GM18519 (cell line): Measurements from ENCODE around the gene MAP3K5.

ENCODE experiments used
- ATAC-seq: cut with Tn5 transposase; IDR thresholded peaks from one replicate; pipeline ENCODE4 v1.9.1; 2021; ENCODE audit warnings: mild to moderate bottlenecking, moderate library complexity; ENCODE audit not compliant: unreplicated experiment, low FRiP score

The MAP3K5 gene

DNA sequence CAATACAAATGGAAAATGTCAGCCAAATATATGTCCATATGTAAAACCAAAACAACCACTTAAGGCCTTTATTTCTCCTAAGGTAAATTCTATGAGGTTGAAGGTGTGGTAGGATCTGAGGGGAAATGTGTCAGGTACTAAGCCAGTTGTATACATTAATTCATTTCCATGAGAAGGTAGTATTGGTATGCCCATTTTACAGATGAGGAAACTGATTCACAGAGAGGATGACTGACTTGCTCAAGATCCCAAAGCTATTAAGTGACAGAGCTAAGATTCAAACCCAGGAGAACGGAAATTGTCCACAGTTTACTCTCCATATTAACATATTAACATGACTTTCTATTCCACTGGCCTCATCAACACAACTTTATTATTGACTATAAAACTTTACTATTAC lies 177.9 kb downstream of the MAP3K5 start:
- no peak for ATAC-seq

DNA sequence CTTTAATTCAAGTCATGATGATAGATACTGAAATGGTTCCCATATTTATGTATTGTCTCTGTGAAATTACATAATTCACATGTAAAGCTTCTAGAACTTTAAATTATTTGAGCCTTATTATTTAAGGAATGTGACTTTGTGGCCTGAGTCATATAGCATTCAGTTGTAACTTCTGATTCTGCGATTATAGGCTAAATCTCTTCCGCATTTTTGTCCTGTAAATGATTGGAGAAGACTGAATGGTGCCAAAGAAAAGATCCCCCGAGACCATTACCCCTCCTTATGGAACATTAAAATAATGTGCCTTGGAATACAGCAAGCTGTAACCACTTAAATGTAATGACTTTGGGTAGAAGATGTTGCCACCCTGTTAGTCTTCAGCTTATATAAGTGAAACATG lies 178.8 kb downstream of the MAP3K5 start:
- no peak for ATAC-seq

DNA sequence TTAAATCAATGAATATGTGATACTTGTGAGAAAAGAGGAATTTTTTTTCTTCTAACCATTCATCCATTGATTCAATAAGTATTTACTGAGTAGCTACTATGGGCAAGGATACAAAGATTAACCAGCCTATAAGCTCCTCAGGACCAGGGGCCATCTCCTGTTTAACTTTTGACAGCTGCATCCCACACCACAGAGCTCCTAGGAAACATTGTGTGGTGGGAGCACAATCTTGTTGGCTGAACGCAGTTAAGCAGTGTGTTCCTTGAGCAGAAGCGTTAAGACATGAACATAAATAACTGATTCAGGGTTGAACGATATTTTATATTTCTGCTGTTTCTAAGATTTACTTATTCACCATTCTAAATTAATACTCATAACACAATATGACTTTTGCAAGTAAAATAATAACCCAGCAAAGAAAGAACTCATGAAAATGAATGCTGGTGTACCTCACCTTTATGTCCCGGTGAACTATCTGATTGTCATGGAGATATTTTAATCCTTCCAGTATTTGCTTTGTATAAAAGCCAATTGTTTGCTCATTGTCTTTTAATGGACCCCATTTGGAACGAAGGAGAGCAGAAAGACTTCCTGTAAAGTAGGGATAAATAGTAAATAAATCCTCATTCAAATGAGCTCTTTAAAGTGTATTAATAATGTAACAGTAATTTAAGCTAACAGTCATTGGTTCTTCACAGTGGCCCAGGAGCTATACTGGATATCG lies 179.4 kb downstream of the MAP3K5 start:
- no peak for ATAC-seq

DNA sequence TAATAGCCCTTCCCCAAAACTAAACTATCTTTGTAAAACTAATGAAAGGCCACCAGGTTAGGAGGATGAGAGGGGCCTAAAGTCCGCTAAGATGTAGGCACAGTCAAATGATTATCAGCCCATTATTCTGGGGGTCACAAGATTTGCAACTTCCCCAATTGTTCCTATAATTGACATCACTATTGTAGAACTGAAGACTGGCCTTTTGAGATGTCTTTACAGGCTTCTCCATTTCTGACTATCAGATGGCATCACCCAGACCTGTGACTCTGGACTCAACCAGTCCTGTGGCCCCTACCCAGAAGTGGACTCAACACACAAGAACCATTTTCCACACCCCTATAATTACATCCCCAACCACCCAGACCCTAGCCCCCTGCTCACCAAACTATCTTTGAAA lies 180.5 kb downstream of the MAP3K5 start:
- ATAC-seq, result no peak

DNA sequence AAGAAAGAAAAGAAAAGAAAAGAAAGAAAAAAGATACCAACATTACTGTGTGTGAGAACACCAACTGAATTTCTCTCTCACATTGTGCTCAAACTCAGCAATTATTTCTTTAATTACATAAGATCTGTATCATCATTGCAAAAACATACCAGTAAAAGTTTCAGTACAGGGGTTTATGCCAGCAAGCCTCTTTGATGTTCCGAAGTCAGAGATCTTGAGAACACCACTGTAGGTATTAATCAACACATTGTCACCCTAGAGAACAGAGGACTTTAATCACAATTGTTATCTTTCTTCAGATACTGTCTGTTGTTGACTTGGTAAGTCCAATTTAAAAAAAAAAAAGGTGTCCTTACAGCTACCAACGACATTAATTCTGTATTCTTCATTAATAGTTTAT lies 181.1 kb downstream of the MAP3K5 start:
- ATAC-seq, result no peak

DNA sequence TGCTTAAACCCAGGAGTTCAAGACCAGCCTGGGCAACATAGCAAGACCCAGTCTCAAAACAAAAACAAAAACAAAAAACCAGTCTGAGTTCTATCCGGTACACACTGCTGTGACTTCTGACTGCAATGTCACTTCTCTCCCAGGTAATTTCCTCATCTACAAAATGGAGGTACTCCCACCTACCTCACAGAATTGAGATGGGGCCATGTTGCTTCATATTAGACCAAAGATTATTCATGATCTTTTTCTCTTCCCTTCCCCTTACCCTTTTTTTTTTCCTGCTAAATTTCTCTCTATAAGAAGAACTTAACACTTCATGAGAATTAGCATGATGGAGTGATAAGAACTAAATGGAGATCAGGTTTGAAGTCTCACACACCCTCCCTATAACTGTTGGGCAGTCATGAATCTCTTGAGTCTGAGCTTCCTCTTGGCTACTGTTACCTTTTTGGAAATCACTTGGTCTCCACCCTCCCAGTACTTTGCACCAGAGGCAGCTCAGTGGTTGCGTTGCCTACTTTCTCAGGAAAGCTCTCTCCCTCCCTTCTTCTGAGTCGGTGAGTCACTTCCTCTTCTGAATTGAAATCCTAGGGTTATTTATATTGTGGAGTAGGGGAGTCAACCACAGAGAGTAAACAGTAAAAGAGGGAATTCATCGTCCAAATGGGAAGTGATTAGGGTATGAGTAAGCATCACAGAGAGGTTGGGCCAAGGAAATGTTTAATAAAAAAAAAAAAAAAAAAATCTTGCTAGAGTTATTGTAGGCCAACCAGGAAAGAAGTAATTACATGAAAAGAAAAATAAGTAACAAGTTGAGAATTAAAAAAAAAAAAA lies 182.2 kb downstream of the MAP3K5 start:
- no peak for ATAC-seq

DNA sequence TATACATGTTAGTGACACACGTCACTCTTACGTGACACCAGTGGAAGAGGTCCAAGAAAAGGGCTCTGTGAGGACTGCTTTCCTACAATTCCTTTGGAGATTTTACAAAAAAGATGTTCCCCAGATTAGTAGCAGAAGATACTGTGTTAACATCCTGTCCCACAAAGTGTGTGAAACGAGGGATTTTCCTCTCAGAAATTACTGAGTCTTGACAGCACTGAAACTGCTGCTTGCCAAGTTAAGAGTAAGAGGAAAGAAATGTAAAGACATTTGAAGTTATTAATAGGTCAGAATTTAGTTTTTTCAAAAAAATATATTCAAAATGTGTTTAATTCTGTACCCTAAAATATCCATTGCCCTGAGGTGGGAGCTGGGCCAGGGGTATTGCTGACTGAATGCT lies 183.3 kb downstream of the MAP3K5 start:
- ATAC-seq, result no peak

DNA sequence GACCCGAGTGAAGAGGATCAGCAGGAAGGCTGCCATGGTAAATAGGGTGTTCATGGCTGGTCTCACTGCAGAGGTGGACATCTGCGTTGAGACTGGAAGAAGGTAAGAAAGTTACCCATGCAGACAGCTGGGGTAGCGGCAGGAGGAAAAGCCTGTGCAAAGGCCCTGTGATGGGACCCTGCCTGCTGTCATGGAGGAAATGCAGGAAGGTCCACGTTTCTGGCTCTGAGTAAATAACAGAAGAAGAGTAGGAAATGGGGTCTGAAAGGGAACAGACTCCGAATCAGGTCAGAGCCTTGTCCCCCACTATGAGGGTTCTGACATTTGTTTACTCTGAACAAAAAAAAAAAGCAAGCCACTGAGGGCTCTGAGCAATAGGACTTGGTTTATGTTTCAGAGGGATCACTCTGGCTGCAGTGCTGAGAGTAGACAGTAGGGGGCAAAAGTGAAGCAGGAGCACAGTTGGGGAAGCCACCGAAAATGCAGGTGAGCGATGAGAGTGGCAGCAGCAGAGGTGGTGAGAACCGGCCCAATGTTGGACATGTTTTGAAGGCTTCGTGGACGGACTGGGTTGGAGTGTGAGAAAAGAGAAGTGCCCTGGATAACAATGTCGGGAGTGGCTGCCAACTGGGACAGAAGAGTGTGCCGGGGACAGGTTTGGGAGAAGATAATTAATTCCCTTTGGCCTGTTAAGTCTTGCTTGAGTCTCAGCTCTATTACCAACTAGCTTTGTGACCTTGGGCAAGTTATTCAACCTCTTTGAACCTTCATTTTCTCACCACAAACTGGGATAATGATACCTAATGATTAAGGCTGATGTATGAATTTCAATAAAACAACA lies 184.1 kb downstream of the MAP3K5 start:
- ATAC-seq, result peak; percentile 76

DNA sequence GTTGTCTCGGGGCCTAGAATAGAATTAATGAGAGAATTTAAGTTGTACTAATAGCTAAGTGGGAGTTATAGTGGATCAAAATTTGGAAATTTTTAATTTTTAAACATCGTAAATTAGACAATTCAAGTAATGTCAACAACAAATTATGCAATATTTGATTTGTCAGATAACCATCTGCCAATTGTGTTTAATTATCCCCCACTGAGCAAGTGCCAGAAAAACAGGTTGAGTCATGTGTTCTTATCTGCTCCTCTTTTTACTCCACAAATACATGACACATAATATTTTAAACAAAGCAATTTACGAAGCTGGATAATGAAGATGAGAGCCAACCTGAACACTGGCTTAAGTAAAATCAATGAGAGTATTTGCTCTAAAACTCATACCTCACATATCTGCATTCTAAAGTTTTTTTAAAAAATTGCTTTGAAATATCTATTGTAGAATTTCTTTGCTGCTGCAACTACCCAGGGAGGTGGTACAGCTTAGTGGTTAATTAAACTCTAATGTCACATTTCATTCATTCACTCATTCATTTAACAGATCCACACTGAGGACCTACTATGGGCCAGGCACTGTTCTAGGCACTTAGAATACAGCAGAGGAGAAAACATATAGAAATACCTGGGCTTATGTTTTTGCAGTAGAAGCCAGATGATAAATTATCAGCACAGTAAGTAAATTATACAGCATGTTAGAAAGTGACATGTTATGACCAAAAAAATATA lies 184.9 kb downstream of the MAP3K5 start:
- no peak for ATAC-seq

DNA sequence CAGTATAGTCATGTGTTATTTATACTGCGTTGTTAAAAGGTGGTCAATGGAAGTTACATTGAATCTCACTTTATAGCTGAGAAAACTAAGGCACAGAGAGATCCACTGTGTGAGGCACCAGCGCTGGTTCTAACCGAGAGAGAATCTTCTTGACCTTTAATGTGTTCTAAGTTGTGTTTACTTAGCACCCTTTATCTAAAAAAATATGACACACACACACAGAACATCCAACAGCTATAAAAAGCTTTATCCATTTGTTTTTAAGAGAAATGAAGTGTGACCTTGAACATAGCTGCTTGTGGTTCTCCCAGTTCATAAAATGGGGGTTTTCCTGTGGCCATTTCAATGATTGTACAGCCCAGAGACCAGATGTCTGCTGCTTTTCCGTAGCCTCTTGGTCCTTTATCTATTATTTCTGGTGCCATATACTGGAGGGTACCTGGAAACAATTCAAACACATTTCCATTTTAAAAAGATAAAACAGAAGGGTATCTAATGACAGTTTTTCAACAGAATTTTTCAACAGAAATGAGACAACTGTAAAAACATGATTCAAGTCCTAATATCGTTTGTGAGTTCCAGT lies 187.3 kb downstream of the MAP3K5 start:
- ATAC-seq, result no peak

DNA sequence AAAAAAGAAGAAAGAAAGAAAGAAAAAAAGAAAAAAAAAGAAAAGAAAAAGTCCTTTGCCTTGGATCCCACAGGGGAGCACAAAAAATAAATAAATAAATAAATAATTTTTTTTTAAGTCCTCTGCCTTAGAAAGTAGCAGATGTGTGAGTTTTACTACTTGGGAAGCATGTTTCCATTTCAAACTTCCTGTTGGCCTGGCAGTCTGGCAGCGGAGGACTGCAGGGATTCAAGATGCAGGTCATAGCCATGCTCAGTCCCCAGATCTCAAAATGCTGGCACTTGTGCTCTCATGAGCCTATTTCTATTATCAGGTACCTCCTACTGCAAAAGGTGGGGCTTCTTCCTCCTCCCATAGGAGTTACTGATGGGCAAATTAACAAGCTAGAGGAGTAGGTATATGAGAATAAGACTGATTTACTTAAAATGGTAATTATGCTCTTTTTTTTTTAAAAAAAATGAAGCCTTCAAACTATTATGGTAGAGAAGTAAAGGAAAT lies 187.9 kb downstream of the MAP3K5 start:
- no peak for ATAC-seq

DNA sequence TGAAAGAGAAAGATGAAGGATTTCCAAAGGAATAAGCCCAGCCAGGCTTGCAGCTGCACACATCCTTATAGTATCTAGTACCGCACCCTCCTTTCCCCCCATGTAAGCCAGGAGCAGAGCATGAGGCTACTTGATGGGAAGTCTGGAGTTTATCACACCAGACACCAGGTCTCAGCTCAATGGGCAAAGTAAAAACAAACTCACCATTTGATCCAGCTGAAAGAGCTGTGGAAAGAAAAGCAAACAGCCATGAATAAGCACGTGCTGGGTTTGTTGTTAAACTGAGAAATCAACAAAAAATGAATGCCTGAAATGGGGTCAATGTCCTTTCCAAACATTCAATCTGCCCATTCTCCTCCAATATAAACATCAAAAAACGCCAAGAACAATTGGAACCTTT lies 191.5 kb downstream of the MAP3K5 start:
- no peak for ATAC-seq

DNA sequence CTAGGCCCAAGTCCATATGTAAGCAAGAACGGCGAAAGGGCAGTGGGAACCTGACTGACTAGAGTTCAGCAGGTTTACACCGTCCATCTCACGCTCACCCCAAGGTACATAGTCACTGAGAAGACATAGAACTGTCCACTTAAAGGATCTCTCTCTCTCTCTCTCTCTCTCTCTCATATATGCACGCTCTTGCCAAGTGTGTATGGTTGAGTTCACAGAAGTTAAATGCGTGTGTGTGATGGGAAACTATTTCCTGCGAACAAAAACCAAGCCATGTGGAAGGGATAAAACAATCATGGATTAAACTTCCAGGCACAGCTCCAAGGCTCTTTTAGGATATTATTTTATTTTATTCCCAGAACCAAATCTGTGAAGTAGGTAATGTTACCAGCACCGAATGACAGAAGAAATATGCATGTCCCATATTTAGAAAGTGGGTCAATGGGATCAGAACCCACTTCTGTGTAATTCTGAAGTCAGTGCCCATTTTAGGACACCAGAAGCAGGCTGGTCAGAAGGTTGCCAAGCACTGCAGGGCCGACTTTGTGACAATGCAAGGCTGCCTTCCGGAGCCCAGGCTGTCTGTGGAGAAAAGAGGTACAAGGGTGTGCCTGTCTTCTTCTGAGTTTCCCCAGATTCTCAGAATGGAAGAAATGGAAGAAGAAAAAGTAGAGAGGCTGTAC lies 192.8 kb downstream of the MAP3K5 start:
- ATAC-seq, result no peak

DNA sequence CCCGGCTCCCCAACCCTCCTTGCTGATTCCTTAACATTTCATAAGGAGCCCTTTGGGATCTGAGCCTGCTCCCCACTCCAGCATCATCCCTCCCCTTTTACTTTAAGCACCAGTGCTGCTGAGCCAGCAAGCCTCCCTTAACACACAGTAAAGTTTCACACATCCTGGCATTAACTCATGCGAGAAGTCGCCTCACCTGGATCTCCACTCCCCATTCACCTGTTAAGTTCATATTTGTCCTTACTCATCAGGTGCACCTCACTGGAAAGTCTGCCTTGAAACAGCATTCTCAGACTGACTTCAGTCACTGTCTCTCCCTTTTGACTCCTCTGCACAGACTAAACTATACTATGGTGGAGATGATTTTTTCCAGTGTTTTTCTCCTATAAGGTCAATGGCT lies 194.2 kb downstream of the MAP3K5 start:
- ATAC-seq, result no peak

DNA sequence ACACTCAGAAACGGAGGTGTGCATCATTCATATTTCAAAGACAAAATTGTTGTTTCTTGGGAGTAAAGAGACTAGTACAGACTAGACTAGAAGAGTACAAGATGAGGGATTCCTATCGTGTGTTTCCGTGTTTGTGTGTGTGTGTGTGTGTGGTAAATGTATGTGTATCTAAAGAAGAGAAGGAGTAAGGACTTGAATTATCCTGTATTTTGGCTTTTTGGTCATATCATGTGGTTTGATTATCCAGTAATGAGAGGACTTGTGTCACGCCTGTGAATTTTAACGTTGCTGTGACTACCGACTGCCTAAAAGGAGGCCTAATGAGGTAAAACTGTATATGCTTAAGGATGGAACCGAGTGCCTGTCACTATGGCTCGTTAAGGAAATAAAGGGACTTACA lies 197.6 kb downstream of the MAP3K5 start:
- ATAC-seq, result no peak

DNA sequence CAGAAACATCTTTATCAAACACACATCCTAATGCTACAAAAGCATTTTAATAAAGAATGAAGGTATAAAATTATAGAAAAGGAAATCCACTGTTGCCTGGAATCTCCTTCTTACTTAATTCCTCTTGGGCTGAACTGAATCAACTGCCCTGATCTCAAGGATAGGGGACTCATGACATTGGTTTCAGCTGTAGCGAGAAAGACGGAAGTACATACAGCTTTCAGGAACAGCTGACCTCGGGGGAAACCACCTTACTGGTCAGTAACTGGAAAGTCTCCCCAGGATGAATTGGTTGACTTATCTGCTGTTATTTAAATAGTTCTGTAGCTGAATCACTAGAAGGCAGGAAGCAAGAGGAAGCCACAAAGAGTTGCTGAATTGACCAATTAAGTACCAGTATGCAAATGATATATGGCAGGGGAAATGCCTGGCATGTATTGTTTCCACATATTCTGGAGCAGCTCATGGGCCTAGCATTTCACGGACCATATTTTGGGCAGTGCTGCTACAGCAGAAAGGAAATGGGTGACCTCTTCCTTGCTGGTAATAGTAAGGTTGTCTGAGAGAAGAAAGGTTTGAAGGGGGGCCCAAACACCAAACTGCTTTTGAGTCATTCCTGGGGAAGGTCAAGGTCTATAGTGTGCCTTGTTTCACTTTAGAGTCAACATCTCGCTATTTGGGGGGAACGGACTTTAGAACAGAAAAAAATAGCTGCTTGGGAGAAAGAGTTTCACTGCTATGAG lies 198.4 kb downstream of the MAP3K5 start:
- peak; percentile 93 for ATAC-seq

DNA sequence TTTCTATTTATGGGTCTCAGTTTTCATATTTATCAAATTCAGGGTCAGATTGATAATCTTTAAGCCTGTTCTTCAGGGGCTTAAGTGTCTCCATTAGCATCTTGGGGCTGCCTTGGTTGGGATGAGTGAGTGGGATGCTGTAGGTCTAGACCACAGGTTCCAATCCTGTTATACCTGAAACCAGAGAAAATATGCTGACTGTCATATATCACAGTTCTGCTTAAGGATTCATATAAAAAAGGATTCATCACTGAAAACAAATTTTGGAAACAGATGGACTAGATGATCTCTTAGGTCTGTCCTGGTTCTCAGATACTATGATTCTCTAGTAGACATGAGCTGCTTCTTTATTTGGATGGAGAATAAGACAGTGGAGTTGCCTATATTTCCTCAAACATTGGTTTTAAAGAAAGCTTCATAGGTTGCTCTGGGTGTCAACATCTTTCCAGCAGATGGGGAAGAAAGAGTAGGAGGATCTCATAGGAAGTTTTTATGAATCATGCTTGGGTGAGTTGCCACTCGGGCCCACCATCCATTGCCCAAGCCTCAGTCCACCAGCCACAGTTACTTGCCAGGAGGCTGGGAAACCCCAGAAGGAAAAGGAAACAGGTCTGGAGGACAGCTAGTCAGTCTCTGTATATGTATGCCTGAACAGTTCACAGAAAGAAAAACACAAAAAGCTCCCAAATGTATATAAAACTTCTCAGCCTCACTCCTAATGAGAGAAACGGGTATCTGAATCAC lies 199.2 kb downstream of the MAP3K5 start:
- no peak for ATAC-seq

DNA sequence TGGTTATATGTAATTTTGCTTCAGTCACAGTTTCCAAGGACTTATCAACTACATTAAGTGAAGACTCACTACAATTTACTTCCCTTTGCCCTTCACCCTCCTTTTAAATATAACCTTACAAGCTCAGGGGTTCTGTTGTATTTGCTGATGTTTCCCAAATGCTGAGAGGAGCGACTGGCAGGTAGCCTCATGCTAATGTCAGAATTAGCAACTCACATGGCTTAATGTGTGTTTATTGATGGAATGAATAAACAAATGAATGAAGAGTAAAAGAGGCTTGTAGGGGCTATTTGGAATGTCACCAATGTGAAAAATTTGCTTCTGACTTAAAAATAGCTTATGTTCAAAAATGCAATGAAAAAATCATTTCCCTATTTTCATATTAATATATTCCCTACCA lies 200.7 kb downstream of the MAP3K5 start:
- ATAC-seq, result no peak
